SK-N-SH (cell line): ENCODE results near the gene ABR.

ENCODE experiments used
- CTCF ChIP-seq: fragments of 200-600 bp; sonication (generic); IDR thresholded peaks from 2 replicates; pipeline ENCODE4 v1.6.1; 2017; ENCODE audit warnings: antibody characterized with exemption, mild to moderate bottlenecking, moderate library complexity
- EZH2phosphoT487 ChIP-seq: fragments of 200-600 bp; sonication (generic); IDR thresholded peaks from 2 replicates; pipeline ENCODE4 v1.6.1; 2017; ENCODE audit warnings: low read depth, mixed run types, mild to moderate bottlenecking, antibody characterized with exemption, moderate library complexity, borderline replicate concordance
- FOSL2 ChIP-seq: IDR thresholded peaks from 2 replicates; pipeline ENCODE4 v1.4.0; 2012; ENCODE audit warnings: low read depth, mild to moderate bottlenecking, moderate library complexity, borderline replicate concordance
- FOXJ3 ChIP-seq: sonication (generic); formaldehyde crosslinking; IDR thresholded peaks from 2 replicates; pipeline ENCODE4 v1.5.1; 2020; ENCODE audit warnings: mild to moderate bottlenecking, missing genetic modification reagents
- GABPA ChIP-seq: IDR thresholded peaks from 2 replicates; pipeline ENCODE4 v1.4.0; 2012; ENCODE audit warnings: low read depth, mild to moderate bottlenecking
- RAD21 ChIP-seq: IDR thresholded peaks from 2 replicates; pipeline ENCODE4 v1.6.1; 2012; ENCODE audit warnings: mild to moderate bottlenecking, low read length
- RFX5 ChIP-seq: IDR thresholded peaks from 2 replicates; pipeline ENCODE4 v1.6.1; 2012; ENCODE audit warnings: mild to moderate bottlenecking, improper control_type of control experiment, low read length
- RXRA ChIP-seq: IDR thresholded peaks from 2 replicates; pipeline ENCODE4 v1.4.0; 2012; ENCODE audit warnings: low read depth, mild to moderate bottlenecking, borderline replicate concordance
- TAF1 ChIP-seq: IDR thresholded peaks from 2 replicates; pipeline ENCODE4 v1.6.1; 2012; ENCODE audit warnings: low read depth, mild to moderate bottlenecking, low read length, moderate library complexity, borderline replicate concordance
- TCF12 ChIP-seq: IDR thresholded peaks from 2 replicates; pipeline ENCODE4 v1.4.0; 2012
- USF2 ChIP-seq: fragments of 150-350 bp; IDR thresholded peaks from 2 replicates; pipeline ENCODE4 v1.6.1; 2017; ENCODE audit warnings: antibody characterized with exemption, low read length, low read depth, borderline replicate concordance
- TF ChIP-seq, protein P1 (sequence below): IDR thresholded peaks from 2 replicates; pipeline ENCODE4; 2012
- TF ChIP-seq, protein P2 (sequence below): IDR thresholded peaks from 2 replicates; pipeline ENCODE4 v1.6.1; 2012; ENCODE audit warnings: mild to moderate bottlenecking, low read depth, low read length, moderate library complexity
- TF ChIP-seq, protein P3 (sequence below): IDR thresholded peaks from 2 replicates; pipeline ENCODE4 v1.4.0; 2012; ENCODE audit warnings: low read depth, borderline replicate concordance

GRCh38 chr17:1203967-1204291, 24.1 kb upstream of the ABR start:
- TF ChIP-seq CTCF (no peak), RXRA (no peak), TAF1 (no peak), USF2 (no peak), TCF12 (no peak), RAD21 (no peak), FOXJ3 (CRISPR knock-in tag) (no peak), FOSL2 (no peak), RFX5 (no peak), GABPA (no peak), EZH2phosphoT487 (no peak)
- TF ChIP-seq, protein P1, sequence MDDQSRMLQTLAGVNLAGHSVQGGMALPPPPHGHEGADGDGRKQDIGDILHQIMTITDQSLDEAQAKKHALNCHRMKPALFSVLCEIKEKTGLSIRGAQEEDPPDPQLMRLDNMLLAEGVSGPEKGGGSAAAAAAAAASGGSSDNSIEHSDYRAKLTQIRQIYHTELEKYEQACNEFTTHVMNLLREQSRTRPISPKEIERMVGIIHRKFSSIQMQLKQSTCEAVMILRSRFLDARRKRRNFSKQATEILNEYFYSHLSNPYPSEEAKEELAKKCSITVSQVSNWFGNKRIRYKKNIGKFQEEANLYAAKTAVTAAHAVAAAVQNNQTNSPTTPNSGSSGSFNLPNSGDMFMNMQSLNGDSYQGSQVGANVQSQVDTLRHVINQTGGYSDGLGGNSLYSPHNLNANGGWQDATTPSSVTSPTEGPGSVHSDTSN, result no peak
- TF ChIP-seq, protein P2, sequence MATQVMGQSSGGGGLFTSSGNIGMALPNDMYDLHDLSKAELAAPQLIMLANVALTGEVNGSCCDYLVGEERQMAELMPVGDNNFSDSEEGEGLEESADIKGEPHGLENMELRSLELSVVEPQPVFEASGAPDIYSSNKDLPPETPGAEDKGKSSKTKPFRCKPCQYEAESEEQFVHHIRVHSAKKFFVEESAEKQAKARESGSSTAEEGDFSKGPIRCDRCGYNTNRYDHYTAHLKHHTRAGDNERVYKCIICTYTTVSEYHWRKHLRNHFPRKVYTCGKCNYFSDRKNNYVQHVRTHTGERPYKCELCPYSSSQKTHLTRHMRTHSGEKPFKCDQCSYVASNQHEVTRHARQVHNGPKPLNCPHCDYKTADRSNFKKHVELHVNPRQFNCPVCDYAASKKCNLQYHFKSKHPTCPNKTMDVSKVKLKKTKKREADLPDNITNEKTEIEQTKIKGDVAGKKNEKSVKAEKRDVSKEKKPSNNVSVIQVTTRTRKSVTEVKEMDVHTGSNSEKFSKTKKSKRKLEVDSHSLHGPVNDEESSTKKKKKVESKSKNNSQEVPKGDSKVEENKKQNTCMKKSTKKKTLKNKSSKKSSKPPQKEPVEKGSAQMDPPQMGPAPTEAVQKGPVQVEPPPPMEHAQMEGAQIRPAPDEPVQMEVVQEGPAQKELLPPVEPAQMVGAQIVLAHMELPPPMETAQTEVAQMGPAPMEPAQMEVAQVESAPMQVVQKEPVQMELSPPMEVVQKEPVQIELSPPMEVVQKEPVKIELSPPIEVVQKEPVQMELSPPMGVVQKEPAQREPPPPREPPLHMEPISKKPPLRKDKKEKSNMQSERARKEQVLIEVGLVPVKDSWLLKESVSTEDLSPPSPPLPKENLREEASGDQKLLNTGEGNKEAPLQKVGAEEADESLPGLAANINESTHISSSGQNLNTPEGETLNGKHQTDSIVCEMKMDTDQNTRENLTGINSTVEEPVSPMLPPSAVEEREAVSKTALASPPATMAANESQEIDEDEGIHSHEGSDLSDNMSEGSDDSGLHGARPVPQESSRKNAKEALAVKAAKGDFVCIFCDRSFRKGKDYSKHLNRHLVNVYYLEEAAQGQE, result no peak
- TF ChIP-seq, protein P3, sequence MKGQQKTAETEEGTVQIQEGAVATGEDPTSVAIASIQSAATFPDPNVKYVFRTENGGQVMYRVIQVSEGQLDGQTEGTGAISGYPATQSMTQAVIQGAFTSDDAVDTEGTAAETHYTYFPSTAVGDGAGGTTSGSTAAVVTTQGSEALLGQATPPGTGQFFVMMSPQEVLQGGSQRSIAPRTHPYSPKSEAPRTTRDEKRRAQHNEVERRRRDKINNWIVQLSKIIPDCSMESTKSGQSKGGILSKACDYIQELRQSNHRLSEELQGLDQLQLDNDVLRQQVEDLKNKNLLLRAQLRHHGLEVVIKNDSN, result no peak
